Sigmoid colon (tissue), 7 donors: ENCODE results near the gene AEBP1. TPM values are rescaled to one million over a fixed set of nuclear protein-coding genes. Genes with fewer than 3 reads are reported as not detected.
A peak's percentile ranks its signal among the peaks of the same experiment; 100 is the strongest.

Source experiments
- DNase-seq: peaks from one replicate; pipeline ENCODE4 v3.0.0-alpha.2; 2019
- H3K27ac ChIP-seq, 4 donors: fragments of 200-600 bp; sonication (generic); one replicate each; pipeline ENCODE4 v1.5.1; 2016 to 2019; ENCODE audit warnings: mild to moderate bottlenecking in 1 of 4
- H3K27me3 ChIP-seq, 3 donors: fragments of 200-600 bp; sonication (generic); one replicate each; pipeline ENCODE4 v1.5.1; 2019; ENCODE audit warnings: mild to moderate bottlenecking in 1 of 3
- H3K36me3 ChIP-seq, 4 donors: fragments of 200-600 bp; sonication (generic); one replicate each; pipeline ENCODE4 v1.5.1; 2016 to 2019
- H3K4me1 ChIP-seq, 4 donors: fragments of 200-600 bp; sonication (generic); one replicate each; pipeline ENCODE4 v1.5.1; 2017 to 2019
- H3K4me3 ChIP-seq, 4 donors: fragments of 200-600 bp; sonication (generic); one replicate each; pipeline ENCODE4 v1.5.1; 2017 to 2019; ENCODE audit warnings: mild to moderate bottlenecking in 2 of 4, moderate library complexity in 1 of 4
- H3K9me3 ChIP-seq, 4 donors: fragments of 200-600 bp in 3 of 4; sonication (generic) in 3 of 4; one replicate each; pipeline versions ENCODE4 v1.5.1 to v1.6.1; 2013 to 2019
- EP300 ChIP-seq, 4 donors: sonication (generic); formaldehyde crosslinking; IDR thresholded peaks; one replicate each; pipeline ENCODE4 v1.6.1; 2017; ENCODE audit warnings: antibody characterized with exemption in 4 of 4
- POLR2A ChIP-seq, 2 donors: fragments of 450-650 bp; IDR thresholded peaks; one replicate each; pipeline ENCODE4 v1.6.1; 2016; ENCODE audit warnings: antibody characterized with exemption in 2 of 2, mild to moderate bottlenecking in 2 of 2, moderate library complexity in 2 of 2
- POLR2AphosphoS5 ChIP-seq, 4 donors: sonication (generic); formaldehyde crosslinking; IDR thresholded peaks; one replicate each; pipeline ENCODE4 v1.6.1; 2017; ENCODE audit warnings: antibody characterized with exemption in 4 of 4
- WGBS, 2 donors: extraction: QIAGEN DNeasy Blood & Tissue Kit; methylation state at CpG; one replicate each; pipeline ENCODE4 v1.1.7; 2013; 5-methylcytosine and 5-hydroxymethylcytosine counted together
- intact Hi-C: fragments of 100-400 bp; cut with DNase I; formaldehyde crosslinking; loops from one replicate; pipeline ENCODE4 v1.15.1; 2023
- polyA plus RNA-seq, 3 donors: library from polyadenylated mRNA; stranded (reverse); fragments of 200-250 nt; gene quantifications; one replicate each; pipeline ENCODE4 v1.2.3, GENCODE V29; 2013
- total RNA-seq, 4 donors: library from RNA; depleted of rRNA; stranded (reverse); fragments of >200 nt; gene quantifications; one replicate each; pipeline ENCODE4 v1.1.0, GENCODE V29; 2016
- TF ChIP-seq, protein P1 (sequence below), 4 experiments: fragments of 450-650 bp in 3 of 4; fragments of 200-600 bp in 1 of 4; IDR thresholded peaks; one replicate each; pipeline ENCODE4 v1.5.1; 2016 to 2019; ENCODE audit warnings: antibody characterized with exemption in 4 of 4, mild to moderate bottlenecking in 3 of 4, moderate library complexity in 2 of 4
- donor health status: healthy with polysubstance abuse.
- donor health status: Bipolar disorder and iron deficiency.
- donor health status: healthy.

Gene AEBP1
- total and polyA plus RNA-seq, 7 donors: 2.5 to 182 (median 74.6) TPM

DNA sequence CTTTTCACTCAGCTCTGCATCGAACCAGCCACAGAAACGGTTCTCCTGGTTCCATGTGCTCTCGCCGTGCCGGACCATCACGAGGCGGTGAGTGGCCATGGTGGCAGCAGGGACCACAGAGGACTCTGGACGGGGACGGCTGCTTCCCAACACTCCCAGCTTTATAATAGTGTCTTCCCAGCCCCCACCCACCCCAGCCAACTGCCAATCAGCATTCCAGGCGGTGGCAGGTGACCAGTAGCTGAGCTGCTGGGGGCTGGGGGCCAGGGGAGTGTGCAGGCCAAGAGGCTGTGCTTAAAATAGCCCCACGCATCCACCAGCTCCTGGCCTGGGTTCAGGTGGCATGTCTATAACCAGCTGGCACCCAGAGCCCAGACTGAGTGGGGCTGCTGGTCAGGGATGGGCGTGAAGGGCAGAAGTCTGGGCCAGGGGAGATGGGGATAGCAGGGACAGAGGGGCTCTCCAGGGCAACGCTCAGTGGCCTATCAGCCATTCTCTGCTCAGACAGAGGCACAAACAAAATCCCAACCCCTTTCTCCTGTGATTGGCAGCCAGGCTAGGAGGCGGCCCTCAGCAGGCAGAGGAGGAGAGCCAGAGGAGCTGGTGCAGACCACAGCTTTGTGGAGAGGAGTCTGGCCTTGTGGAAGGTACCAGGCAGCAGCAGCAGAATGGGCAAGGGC lies 38.6 kb upstream of the AEBP1 start, which contains the start of gene PGAM2:
TSS of gene PGAM2 (minus strand) at position 137 of the 680 bp plus-strand sequence. CDS start at position 99, 38 bp downstream.
- H3K36me3 ChIP-seq: peaks cover 0 to 23% (median 4%) of the 10 kb centered on the region in 4 donors
- 25 to 38% methylated on average over 14 of the region's 14 CpGs for WGBS, 2 donors
- H3K9me3 ChIP-seq: no peaks in the 10 kb centered on the region
- intact Hi-C loops: no loop called here
- H3K27ac ChIP-seq: peak within 1 kb of the TSS in 1 of 4 donors; percentile 32
- no peaks in the 10 kb centered on the region for H3K27me3 ChIP-seq
- peak; percentile 79 for DNase-seq
- TF ChIP-seq EP300 (IDR thresholded peaks at IDR 0.05) (no peak), POLR2AphosphoS5 (IDR thresholded peaks at IDR 0.05) (peak in 2 of 4 donors; percentile 37 to 40)
- TF ChIP-seq, protein P1, sequence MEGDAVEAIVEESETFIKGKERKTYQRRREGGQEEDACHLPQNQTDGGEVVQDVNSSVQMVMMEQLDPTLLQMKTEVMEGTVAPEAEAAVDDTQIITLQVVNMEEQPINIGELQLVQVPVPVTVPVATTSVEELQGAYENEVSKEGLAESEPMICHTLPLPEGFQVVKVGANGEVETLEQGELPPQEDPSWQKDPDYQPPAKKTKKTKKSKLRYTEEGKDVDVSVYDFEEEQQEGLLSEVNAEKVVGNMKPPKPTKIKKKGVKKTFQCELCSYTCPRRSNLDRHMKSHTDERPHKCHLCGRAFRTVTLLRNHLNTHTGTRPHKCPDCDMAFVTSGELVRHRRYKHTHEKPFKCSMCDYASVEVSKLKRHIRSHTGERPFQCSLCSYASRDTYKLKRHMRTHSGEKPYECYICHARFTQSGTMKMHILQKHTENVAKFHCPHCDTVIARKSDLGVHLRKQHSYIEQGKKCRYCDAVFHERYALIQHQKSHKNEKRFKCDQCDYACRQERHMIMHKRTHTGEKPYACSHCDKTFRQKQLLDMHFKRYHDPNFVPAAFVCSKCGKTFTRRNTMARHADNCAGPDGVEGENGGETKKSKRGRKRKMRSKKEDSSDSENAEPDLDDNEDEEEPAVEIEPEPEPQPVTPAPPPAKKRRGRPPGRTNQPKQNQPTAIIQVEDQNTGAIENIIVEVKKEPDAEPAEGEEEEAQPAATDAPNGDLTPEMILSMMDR (IDR thresholded peaks at IDR 0.05): no peak
- peak within 1 kb of the TSS in 1 of 4 donors; percentile 4 for H3K4me3 ChIP-seq
- peaks cover 0 to 25% (median 20%) of the 10 kb centered on the region in 4 donors for H3K4me1 ChIP-seq

DNA sequence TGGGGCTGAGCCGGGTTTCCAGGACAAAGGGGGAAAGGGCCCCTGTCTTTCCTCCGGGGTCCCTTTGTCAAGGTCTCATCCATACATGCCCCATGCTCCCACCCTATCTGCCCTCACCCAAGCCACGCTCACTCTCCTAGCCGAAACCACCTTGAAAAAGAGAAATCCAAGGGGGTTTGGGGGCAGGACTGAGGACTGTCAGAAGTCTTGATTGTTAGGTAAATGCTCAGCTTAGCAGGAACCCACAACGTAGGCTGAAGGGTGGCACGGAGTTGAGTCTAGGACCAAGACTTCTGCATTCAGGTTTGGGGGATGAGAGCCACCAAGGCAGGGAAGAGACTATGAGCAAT lies 38.1 kb upstream of the AEBP1 start:
- H3K27ac ChIP-seq: no peak overlapping the region
- H3K4me1 ChIP-seq: peaks cover 0 to 25% (median 20%) of the 10 kb centered on the region in 4 donors
- no peaks in the 10 kb centered on the region for H3K9me3 ChIP-seq
- TF ChIP-seq EP300 (IDR thresholded peaks at IDR 0.05): no peak
- no peak for TF ChIP-seq POLR2A (IDR thresholded peaks at IDR 0.05)
- no peak for TF ChIP-seq POLR2AphosphoS5 (IDR thresholded peaks at IDR 0.05)
- TF ChIP-seq, protein P1 (IDR thresholded peaks at IDR 0.05): no peak
- no peaks in the 10 kb centered on the region for H3K27me3 ChIP-seq
- 29 to 42% methylated on average over 6 of the region's 6 CpGs for WGBS, 2 donors
- peaks cover 0 to 18% (median 2%) of the 10 kb centered on the region in 4 donors for H3K36me3 ChIP-seq
- H3K4me3 ChIP-seq: no peak overlapping the region
- DNase-seq: no peak
- intact Hi-C loops: no loop called here

DNA sequence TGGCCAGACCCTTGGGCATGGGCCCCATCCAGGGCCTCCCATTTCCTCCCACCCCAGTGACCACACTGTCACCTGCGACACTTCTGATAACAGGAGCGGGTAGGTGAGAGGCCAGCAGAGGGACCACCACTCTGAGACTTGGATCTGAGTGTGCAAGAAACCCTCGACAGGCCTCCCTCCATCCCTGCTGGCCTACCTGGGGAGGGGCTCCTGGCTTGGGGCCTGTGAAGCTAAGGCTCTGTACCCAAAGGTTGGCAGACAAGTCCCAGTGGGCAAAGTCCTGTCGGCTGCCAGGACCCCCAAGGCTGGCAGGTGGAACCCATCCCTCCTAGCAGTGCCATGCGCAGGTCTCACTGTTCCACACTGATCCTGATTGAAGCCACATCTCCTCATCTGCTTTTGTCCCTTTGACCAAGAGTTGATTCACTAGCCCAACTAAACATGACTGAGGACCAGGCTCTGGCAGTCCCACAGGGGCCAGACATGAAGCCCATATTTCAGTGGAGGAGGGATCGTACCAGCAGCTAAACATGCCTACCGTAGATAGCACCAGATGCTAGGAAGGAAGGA lies 37.6 kb upstream of the AEBP1 start:
- peak; percentile 60 for DNase-seq
- H3K27ac ChIP-seq: no peak overlapping the region
- no peak overlapping the region for H3K4me3 ChIP-seq
- no peaks in the 10 kb centered on the region for H3K9me3 ChIP-seq
- 72 to 74% methylated on average over 7 of the region's 7 CpGs for WGBS, 2 donors
- peaks cover 0 to 25% (median 20%) of the 10 kb centered on the region in 4 donors for H3K4me1 ChIP-seq
- peaks cover 0 to 13% (median 0%) of the 10 kb centered on the region in 4 donors for H3K36me3 ChIP-seq
- no peaks in the 10 kb centered on the region for H3K27me3 ChIP-seq
- intact Hi-C loops: no loop called here
- TF ChIP-seq POLR2A (IDR thresholded peaks at IDR 0.05) (no peak), POLR2AphosphoS5 (IDR thresholded peaks at IDR 0.05) (peak in 1 of 4 donors; percentile 5)

DNA sequence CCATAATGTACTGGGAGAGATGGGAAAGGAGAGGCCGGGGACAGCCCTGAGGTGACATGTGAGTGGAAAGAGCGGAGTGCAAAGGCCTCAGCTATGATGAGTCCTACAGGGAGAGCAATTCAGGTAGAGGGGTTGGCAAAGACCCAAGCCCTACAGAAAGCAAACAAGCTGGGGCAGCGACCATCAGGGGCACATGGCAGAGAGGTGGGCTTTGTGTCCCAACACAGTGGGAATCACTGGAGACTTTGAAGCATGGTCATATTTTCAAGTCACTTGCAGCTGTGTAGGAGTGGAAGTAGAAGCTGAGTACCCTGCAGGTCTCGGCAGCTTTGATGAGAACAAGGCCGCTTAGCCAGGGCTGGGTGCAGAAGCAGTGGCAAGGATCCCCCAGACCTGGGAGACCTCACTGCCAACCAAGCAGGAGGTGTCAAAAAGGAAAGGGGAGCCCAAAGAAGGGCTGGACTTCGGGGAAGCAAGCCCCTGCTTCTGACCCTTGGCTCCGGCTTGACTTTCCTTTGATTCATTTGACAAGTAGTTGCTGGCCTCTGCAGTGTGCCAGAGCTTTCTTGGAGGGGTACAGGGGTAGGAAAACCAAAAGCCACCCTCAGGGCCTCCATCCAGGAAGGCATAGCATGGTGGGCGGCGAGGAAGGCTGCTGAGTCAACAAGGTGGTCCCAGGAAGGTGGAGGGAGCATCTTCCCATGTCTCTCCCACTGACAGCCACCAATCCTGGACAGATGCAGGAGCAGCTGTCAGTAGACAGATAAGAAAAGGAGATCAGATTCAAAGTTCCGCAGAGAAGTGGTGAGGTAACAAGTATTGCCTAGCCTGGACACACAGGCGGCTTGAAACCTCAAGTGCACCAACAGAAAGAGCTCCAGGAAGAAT lies 36.8 kb upstream of the AEBP1 start:
- TF ChIP-seq, protein P1 (IDR thresholded peaks at IDR 0.05): no peak
- peak in 1 of 4 donors; percentile 17 for TF ChIP-seq POLR2AphosphoS5 (IDR thresholded peaks at IDR 0.05)
- no peak for TF ChIP-seq EP300 (IDR thresholded peaks at IDR 0.05)
- no peak for TF ChIP-seq POLR2A (IDR thresholded peaks at IDR 0.05)
- Histone ChIP-seq H3K27ac (no peak overlapping the region), H3K4me3 (no peak overlapping the region), H3K36me3 (peaks cover 0 to 5% (median 0%) of the 10 kb centered on the region in 4 donors), H3K9me3 (no peaks in the 10 kb centered on the region), H3K27me3 (no peaks in the 10 kb centered on the region), H3K4me1 (peaks cover 0 to 32% (median 27%) of the 10 kb centered on the region in 4 donors)
- DNase-seq: peak; percentile 64
- WGBS, 2 donors: 81 to 89% methylated on average over 11 of the region's 11 CpGs
- intact Hi-C loops: no loop called here
